SU-DHL-6 (cell line): ENCODE measurements around the gene POU4F3.

Experiments
- CTCF ChIP-seq: fragments of 200-600 bp; sonication (generic); IDR thresholded peaks from one replicate; pipeline ENCODE4 v1.5.1; 2017; ENCODE audit warnings: antibody characterized with exemption, mild to moderate bottlenecking, low read length, moderate library complexity; ENCODE audit not compliant: insufficient read depth, poor library complexity, severe bottlenecking
- EZH2phosphoT487 ChIP-seq: fragments of 200-600 bp; sonication (generic), shearing (Covaris generic); conservative IDR thresholded peaks from 2 replicates; pipeline ENCODE4 v1.6.1; 2018; ENCODE audit warnings: mild to moderate bottlenecking, antibody characterized with exemption, low read length, moderate library complexity, mixed read lengths

GRCh38 chr5:146310540-146310939, 28.1 kb upstream of the POU4F3 start:
- TF ChIP-seq CTCF, result no peak
- TF ChIP-seq EZH2phosphoT487, result no peak
